ENCODE results near the gene ITGB6.

DNA sequence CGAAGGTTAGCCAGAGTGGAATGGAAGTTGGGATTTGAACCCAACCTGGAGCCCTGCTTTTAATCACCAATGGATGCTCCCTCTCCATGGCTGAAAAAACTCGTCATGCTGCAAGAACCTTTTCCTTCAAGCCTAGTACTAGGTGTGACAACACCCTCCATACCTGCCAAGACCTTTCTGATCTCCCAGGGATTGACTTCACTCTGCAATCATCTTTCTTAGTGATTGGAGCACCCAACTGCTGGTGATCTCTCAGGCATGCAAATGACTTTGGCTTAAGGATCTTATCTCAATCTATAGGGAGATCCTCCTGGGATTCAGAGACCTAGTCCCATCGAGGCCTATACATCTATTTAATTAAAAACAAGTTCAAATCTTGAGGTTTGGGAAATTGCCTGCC lies 23.5 kb upstream of the ITGB6 start:
- no peak for TF ChIP-seq EZH2 (IDR thresholded peaks at IDR 0.05; ENCODE audit: low read length, missing control alignments)
- TF ChIP-seq, protein P1, sequence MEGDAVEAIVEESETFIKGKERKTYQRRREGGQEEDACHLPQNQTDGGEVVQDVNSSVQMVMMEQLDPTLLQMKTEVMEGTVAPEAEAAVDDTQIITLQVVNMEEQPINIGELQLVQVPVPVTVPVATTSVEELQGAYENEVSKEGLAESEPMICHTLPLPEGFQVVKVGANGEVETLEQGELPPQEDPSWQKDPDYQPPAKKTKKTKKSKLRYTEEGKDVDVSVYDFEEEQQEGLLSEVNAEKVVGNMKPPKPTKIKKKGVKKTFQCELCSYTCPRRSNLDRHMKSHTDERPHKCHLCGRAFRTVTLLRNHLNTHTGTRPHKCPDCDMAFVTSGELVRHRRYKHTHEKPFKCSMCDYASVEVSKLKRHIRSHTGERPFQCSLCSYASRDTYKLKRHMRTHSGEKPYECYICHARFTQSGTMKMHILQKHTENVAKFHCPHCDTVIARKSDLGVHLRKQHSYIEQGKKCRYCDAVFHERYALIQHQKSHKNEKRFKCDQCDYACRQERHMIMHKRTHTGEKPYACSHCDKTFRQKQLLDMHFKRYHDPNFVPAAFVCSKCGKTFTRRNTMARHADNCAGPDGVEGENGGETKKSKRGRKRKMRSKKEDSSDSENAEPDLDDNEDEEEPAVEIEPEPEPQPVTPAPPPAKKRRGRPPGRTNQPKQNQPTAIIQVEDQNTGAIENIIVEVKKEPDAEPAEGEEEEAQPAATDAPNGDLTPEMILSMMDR (conservative IDR thresholded peaks at IDR 0.05 in 1 of 2, IDR thresholded peaks at IDR 0.05 in 1 of 2; ENCODE audit: low read depth in 1 of 2, low read length in 2 of 2), result no peak
